Breast epithelium (tissue), 3 donors: ENCODE data around the gene EEPD1.

Experiments
- POLR2A ChIP-seq: fragments of 450-650 bp; IDR thresholded peaks from one replicate; pipeline ENCODE4 v1.6.1; 2016; ENCODE audit warnings: antibody characterized with exemption, mild to moderate bottlenecking, moderate library complexity
- POLR2AphosphoS5 ChIP-seq, 3 donors: sonication (generic); formaldehyde crosslinking; IDR thresholded peaks; one replicate each; pipeline ENCODE4 v1.6.1; 2017; ENCODE audit warnings: antibody characterized with exemption in 3 of 3

GRCh38 chr7:36348256-36348655 is 195.2 kb downstream of the EEPD1 start:
- TF ChIP-seq POLR2A (no peak), POLR2AphosphoS5 (IDR thresholded peaks at IDR 0.05) (no peak)
